HG03139 (cell line): Measurements from ENCODE around the gene ELP2.

Experiments
- ATAC-seq: cut with Tn5 transposase; IDR thresholded peaks from one replicate; pipeline ENCODE4 v1.9.1; 2021; ENCODE audit not compliant: unreplicated experiment

ELP2 gene

DNA sequence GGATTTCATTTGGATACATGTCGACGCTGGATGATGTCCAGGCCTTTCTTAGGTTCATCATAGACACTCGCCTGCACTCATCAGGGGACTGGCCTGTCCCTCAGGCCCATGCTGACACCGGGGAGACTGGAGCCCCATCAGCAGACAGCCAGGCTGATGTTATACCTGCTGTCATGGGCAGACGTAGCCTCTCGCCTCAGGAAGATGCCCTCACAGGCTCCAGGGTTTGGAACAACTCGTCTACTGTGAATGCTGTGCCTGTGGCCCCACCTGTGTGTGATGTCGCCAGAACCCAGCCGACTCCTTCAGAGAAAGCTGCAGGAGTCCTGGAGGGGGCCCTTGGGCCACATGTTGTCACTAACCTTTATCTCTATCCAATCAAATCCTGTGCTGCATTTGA lies 85.9 kb downstream of the ELP2 start:
- ATAC-seq: no peak

GRCh38 chr18:36217348-36217747 lies 87.6 kb downstream of the ELP2 start:
- no peak for ATAC-seq

DNA sequence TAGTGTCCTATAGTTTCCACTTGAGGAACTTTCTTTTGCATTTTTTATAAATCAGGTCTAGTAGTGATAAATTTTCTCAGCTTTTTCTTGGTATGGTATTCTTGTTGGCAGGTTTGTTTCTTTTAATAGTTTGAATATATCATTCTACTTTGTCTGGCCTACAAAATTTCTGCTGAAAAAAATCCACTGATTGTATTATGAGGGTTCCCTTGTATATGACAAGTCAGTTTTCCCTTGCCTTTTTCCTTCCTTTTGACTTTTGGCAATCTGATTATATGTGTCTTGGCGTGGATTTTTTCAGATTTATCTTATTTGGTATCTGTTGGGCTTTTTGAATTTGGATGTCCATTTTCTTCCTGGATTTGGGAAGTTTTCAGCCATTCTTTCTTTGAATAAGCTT lies 99.5 kb downstream of the ELP2 start:
- ATAC-seq: no peak
